Activated gamma-delta T cell (primary cell): ENCODE data around the gene ANTXRL.
"Not testable (repeated sequence)": the region's sequence is repeated elsewhere in the genome, so short reads cannot be mapped to it uniquely, and the experiment has no call there.

Experiments used
- DNase-seq: peaks from one replicate; lab custom pipeline; 2025; lab: John Stamatoyannopoulos, UW

Gene ANTXRL

DNA sequence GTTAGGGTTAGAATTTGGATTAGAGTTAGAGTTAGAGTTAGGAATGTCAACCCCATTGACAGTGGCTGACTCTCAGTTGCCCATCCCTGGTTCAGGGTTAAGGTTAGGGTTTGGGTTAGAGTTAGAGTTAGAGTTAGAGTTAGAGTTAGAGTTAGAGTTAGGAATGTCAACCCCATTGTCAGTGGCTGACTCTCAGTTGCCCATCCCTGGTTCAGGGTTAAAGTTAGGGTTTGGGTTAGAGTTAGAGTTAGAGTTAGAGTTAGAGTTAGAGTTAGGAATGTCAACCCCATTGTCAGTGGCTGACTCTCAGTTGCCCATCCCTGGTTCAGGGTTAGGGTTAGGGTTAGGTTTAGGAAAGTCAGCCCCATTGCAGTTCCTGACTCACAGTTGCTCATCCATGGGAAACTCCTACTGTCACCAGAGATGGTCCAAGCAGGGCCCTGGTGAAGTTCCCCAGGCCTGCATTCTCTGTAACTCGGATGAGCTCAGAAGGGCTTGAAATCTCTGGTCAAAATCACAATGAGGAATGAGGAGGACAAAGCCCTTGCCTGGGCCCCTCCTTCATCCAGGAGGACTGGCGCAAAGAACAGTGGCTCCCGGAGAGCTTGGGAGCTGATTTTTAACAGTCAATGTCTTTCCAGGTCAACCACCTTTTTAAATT, 8.7 kb downstream of the ANTXRL start:
- not testable (repeated sequence) for DNase-seq

DNA sequence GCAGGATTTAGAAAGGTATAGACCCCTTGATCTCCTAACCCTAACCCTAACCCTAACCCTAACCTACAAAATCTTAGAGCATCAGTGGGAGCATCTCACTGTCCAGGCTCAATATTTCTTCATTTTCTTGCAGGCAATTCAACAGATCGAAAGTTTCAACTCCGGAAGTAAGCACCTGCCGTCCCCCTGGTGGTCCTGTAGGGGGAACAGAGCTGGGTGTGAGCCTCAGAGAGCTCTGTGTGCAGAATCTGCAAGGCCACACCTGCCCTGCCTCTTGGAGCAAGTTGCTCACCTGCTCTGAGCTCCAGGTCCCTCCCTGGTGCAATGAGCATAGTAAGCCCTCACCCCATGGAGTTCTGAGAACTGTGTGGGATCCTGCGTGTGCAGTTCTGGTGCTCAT, 9.3 kb downstream of the ANTXRL start:
- not testable (repeated sequence) for DNase-seq

DNA sequence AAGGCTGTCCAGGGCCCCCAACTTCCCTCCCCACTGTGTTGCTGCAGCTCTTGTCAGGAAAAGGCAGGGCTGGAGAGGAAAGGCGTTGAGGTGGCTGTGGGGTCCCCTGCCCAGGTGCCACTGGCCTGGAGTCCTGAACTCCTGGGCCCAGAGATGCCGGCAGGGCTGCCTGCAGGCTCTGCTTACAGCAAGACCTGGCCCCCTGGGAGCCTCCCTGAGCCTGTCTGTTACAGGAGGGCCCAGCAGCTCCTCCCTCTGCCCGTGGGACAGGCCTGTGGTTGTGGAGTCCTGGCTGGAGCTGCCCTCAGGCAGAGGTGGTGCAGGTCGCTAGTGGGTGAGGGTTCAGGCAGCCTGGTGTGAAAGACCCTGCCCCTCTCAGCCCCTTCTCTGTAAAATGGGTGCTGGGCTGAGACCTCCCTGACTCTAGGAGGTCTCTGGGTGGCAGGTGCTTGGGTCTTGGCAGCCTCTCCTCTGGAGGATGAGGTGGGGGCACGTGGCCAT, 9.9 kb downstream of the ANTXRL start:
- no peak for DNase-seq

DNA sequence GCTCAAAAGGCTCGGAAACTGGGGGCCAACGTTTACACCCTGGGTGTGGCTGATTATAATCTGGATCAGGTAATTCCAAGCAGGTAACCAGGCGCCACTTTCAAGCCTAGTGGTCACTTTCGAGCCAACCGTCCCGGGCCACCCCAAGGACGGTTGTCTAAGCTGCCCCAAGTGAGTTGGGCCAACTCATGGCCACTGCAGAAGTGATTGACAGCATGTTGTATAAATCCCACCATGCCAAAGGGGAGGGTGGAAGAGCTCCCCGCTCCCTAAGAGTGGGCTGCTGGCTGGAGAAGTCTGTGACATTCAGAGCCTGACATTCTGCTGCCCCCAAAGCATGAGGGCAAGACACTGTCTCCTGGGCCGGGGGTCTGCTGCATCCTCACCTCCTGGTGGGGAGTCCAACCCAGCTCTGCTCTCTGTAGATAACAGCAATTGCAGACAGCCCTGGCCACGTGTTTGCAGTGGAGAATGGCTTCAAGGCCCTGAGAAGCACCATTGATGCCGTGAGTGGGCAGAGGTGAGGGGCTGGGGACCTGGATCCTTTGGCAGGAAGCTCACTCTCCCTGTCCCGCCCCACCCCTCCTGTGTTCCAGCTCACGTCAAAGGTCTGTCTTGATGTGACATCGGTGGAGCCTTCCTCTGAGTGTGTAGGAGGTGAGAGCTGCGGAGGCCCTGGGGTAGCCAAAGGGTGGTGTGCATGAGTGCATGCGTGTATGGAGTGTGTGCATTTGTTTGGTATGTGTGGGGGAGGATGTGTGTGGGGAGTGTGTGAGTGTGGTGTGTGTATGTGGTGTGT, 10.8 kb downstream of the ANTXRL start:
- no peak for DNase-seq

DNA sequence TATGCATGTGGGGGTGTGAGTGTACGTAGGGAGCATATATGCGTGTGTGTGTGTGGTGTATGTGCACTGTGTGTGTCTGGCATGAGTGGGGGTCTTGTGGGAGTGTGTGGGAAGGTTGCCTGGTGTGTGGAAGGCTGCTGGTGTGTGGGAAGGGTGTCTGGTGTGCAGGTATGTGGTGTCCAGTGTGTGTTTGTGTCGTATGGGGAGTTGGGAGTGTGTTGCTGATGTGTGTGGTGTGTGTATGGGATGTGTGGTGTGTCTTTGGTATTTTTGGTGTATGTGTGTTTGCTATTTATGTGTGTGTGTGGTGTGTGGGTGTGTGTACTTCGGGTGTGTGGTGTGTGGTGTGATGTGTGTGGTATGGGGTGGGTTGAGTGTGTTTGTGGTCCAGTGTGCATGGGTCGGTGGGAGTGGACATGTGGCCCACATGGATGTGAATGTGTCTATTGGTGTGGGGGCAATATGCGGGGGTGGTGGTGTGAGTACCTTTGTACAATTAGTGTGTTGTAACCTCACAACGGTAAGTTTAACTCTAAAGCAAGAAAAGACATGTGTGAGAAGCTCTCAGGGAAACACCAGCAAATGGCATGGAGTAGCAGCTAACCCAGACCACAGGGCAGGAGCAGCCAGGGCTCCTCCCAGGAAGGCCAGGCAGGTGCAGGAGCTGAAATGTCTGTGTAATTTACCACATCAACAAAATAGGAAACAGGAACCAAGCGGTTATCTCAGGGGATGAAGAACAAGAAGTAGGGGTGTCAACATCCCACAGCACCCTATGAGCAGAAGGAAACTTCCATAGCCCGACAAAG, 11.9 kb downstream of the ANTXRL start:
- no peak for DNase-seq

DNA sequence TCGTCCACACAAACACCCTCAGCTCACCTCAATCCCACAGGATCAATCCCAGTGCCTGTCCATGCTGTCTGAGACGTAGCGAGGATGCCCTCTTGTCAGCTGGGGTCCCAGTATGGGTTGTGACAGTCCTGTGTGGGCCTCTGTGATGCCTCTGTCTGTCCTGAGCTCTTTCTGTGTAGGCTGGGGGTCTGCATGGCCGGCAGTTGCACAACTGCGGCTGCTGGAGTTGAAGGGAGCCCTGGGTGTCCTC, 12.4 kb downstream of the ANTXRL start:
- no peak for DNase-seq

DNA sequence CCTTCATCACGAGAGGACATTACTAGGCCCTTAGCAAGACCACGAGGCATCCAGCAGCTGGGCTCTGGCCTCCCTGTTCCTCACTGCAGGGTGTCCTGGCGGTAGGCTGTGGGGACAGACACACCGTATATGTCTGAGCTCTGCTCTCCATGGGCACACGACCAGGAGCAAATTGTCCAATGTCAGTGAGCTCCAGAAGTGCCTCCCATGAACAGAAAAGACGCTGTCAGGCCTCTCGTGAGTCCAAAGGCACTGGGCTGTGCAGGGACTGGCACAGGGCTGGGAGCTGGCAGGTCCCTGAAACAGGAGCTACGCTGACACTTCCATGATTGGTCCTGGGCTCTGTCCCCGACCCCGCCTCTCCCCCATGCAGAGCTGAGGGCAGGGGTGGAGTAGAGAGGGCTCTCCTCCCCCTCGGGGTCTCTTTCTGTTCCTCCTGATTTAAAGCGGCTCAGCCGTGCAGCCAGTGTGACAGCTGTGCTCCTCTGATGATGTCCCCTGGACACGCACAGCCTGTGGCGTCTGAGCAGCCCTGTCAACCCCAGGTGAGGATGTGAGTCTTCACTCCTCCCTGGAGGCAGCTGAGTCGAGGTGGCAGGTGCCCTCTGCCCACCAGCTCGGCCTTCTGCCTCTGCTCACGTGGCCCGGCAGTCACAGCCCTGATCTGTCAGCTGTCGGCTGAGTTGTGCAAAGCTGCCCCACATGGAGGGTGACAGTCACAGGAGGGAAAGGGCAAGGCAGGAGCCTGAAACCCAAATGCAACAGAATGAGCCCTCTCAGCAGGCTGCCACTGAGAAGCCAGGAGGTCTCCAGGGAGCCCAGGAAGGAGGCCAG, 13.0 kb downstream of the ANTXRL start:
- DNase-seq = no peak

DNA sequence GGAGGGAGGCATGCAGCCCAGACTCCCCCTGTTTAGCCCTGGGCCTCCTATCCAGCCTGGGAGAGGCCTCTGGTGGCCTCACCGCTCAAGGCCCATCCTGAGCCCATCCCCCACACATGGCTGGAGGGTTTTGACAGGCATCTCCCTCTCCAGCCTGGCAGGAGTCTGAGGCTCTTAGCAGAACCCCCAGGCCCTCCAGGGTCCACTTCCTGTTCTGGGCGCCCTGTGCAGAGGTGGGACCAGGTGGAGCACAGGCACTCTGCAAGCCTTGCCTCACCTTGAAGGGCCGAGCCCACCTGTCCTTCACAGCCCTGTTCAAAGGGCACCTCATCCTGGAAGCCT, 13.5 kb downstream of the ANTXRL start:
- not testable (repeated sequence) for DNase-seq

DNA sequence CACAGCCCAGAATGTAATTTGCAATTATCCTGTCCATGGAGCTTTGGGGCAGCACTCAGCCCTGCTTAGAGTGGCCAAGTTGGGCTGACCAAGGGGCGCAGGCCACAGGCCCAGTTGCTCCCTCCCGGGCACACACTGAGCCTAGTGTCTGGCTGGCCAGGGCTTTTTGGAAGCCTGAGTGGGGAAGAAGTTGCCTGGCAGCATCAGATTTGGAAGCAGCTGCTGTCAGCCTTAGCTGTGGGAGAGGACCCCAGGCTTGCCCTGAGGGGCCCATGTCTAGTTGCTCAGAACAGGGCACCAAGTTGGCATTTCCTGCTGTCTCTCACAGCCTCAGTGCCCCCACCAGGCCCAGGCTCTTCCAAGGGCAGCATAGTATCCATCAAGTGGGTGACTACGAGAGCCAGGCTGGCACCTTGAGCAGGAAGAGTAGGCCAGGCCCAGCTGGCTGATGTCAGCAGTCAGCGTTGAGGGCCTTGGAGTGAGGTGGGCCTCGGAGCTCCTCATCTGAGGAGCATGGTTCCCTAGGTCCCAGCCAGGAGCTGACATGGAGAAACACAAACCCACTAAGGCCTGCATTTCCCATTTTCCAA, 14.4 kb downstream of the ANTXRL start:
- DNase-seq = no peak

DNA sequence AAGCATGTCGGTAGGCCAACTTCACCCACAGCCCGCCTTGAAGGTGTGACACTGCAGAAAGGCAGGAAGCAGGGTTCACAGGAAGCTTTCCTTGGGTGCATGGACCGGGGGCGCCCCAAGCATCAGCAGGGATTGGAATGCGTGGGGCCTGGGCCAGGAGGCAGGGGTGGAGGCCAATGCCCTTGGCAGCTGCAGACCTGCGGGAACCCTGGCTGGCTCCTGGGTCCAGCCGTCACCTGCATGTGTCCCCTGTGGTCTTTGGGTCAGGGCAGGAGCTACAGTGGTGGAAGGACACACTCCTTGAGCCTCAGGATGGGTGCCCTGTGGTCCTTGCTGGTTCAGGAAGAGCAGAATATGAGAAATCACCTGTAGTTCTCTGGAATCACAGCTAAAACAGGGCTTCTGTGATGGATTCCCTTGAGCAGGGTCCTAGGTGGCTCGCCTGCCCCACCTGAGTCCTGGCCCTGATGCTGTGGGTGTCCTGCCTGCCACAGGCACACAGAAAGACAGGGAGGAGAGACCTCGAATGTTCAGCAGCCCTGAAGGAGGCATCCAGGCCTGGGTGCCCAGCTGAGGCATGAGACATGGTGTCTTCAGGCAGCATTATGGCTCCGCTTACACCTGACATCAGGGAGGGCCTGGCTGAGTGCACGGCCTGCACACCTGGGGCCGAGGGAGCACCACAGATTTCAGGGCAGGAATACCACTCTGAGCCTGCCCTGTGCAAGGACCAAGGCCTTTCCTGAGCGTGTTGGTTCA, 15.1 kb downstream of the ANTXRL start:
- DNase-seq = no peak

DNA sequence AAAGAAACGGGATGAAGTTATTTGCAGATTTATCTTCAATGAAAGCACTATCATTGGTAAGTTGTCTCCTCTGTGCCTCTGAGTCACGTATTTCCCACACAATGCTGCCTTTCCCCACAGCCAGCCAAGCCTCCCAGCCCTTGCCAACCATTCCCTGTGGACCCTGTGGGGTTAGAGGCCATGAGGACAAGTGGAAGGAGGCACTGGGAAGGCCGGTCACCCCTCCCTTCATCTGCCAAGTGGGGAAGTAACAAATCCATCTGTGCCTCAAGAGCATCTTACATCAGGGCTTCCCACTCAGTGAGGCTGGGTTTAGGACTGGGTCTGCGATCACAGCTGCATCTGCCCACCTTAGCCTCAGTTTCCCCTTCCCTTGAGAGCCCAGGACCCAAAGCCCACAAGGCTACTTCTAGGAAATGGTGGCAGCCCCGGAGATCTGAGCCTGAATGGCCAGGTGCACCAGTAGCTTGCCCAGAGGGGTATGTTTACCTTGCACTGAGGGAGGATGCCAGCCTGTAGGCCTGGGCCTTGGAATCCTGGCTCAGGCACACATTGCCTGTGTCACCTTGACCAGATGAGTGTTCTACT, 16.1 kb downstream of the ANTXRL start:
- not testable (repeated sequence) for DNase-seq

DNA sequence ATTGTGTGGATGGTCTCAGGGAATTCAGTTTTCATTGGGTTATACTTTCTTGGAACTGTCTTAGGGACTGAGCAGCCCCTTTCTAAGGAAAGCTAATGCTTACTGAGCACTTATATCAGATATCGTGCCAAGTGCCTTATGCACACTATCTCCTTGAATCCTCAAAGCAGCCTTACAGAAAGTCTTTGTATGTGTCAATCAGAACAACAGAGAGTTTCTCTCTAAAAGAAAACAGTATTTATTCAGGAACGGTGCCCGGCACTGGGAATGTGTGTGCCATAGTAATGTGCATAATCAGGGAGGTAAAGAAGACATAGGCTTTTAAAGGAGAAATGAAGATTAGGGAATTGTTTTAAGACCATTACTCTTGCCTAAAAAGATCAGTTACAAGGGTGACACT, 17.3 kb downstream of the ANTXRL start:
- DNase-seq = no peak

DNA sequence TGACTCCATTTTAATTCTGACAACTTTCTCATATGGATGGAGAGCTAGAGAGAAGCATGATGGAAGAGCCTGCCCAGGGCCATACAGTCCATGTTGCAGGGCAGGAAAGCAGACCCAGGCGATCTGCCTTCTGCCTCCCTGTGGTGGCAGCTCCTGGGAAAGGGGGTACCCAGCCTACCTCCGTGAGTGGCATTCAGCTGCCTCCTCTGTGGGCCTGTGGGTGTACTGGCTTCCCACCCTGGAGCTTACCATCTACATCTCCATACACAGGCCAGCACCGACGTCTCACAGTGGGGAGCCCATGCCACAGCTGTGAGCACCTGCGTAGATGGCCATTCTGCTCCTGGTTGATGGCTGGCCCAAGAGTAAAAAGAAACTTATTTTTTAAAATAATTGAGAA, 17.9 kb downstream of the ANTXRL start:
- DNase-seq = not testable (repeated sequence)

DNA sequence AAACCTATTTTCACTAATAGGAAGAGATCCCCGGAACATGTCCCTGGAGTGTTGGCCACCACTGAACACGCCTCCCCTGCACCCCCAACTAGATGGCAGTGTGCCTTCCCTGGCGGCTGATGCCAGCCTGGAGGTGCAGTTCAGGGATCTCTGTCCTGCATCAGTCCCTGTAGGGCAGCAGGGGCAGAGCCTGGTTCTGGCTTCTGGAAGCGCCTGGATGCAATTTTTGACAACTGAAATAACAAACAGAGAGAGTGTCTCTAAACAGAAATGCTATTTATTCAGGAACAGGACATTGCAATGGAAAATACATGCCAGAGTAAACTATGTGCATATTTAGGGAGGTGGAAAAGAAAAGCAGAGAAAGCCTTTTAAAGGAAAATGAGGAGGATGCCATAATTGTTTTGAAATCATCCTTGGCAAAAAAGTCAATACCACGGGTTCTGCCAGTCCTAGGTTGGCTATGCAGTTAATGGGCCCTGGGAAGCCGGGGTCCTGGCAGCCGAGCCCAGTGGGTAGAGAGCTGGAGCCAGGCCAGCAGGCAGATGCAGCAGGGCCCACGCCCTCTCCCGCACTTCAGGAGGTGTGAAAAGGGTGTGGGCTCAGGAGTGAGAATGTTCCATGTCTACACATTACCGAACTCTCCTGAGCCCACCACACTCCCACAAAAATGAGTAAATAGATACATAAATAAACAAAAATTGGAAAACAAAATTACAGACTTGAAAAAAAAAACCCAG, 18.5 kb downstream of the ANTXRL start:
- no peak for DNase-seq

DNA sequence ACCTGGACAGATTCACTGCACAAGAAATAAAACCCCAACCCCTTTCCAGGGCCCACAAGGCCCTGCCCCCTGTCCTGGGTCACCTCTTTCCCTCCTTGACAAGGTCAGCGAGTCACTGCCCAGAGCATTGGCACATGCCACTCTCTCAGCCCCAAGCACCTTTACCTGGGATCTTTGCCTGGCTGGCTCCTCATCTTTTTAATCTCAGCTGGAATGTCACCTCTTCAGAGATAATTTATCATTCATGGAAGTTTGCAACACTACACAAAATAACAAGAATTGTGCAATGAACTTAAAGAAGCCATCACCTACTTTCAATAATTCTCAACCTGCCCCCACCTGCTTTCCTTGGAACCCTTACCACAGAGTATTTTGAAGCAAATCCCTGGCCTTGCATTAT, 19.2 kb downstream of the ANTXRL start:
- no peak for DNase-seq

DNA sequence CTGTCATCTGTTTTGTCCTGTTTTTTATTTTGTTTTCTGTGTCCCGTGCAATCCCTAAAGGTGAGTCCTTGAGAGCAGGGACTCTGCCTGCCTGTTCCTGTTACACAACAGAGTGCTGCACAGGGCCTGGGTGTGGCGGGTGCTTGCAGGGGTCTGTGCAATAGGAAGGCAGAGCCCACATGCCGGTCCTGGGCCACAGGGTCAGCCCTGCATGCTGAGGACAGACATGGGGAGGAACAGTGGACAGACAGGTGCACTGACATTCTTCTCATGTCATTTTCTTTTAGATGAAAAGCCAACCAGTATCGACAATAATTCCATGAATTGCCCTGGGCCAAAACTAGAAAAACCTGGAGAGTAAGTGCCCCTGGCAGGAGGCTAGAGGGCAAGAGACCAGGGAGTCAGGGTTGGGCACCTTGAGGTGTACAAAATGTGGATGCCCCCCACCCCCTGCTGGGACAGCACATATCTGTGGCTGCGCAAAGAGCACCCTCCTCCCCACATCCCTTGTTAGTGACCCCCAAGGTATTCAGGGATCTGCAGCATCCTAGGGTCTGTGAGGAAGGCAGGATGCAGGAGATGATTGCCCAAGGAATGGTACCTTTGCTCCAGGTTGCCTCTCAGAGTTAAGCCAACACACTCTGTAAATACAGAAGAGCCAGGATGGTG, 19.9 kb downstream of the ANTXRL start:
- DNase-seq = no peak

DNA sequence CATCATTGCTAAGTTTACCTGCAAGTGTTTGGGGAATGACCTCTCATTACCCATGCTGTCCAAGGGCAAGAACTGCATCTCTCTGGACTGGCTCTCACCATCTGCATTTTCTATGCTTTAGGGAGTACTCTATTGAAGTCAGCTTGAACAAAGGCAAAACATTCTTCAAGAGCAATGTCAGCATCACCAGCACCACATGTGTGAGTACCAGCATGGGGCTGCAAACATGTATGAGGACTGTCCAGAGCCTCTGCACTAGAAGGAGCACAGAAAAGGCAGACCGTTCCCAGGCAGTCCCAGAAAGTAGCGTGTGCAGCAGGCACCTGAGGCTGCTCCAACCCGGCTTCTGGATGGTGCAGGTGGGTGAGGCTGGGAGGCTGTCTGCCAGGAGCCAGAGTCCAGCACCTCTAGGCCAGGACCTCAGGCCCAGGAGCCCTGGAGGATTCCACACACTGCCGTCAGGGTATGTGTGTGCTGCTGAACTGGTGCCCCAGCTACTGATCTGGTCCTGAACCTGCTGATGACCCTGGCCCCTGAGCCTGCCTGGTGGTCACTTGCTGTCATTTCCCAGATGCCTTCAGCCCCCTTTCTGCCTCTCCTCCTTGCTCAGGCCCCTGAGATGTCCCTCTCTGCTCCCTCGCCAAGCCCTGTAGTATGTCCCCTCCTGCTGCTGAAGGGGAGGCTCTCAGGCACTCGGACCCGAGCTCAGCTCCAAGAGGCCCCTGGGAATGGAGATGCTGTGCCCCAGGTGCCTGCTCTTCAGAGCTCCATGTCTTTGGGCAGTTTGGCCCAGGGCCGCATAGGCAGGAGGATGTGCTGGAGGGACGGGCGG, 20.7 kb downstream of the ANTXRL start:
- no peak for DNase-seq

DNA sequence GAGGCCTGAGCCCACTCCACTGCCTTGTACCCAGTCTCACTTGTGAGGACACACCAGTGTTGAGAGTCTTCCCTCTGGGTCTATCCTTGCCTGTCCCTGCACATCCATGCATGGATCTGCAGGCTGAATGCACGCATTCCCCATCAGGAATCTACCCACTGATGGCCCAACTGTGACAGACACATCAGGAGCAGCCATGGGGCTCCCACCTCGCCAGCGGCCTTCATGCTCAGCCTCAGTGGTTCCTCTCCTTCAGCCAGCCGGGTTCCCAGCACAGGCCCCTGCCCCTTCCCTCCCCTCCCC, 21.3 kb downstream of the ANTXRL start:
- no peak for DNase-seq
